Bone marrow (tissue), 2 donors: ENCODE results near the gene TIGAR.
A peak's percentile ranks its signal among the peaks of the same experiment; 100 is the strongest.

Experiments
- DNase-seq, 2 donors: peaks; one replicate each; lab custom pipeline; 2025; lab: John Stamatoyannopoulos, UW

Gene TIGAR

DNA sequence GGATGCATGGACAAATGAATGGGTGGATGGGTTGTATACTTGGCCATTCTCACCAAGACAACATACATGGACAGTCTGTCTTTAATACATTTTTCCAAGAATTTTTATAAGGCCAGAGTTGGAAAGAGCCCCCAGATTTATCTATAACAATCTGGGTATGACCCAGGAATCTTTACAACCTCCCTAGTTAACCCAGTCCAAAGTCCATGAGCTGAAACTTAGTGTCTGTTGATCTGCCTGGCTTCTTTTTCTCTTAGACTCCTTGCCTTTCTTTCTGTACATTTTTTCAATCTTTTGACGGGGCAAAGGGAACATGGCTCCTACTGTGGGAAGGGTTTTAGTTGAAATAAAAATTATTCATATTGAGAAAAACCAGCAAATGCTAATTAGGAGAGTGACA lies 57.8 kb downstream of the TIGAR start:
- no peak for DNase-seq

GRCh38 chr12:4379405-4379804 lies 58.4 kb downstream of the TIGAR start, which contains the start of gene FGF23:
Gene FGF23, minus strand, starts transcription at chr12:4379712. Its CDS starts 130 bp downstream, at chr12:4379582.
- no peak for DNase-seq

DNA sequence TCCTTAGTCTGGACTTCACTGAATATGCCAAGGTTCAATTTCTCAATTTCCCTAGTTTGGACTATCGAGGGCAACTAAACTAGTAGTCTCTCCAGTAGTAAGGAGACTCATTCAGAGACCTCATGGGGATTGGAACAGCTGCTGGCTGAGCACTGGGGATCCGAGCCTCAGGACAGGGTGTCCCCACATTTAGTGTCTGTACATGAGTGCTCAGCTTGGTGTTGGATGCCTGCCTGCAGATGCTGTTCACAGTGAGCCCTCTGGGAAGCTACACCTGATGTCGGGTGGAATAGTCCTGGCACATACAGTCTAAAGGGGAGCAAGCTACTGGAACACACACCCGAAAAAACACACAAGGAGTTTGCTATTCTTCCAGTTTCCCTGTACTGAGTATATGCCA lies 59.3 kb downstream of the TIGAR start:
- DNase-seq: no peak

DNA sequence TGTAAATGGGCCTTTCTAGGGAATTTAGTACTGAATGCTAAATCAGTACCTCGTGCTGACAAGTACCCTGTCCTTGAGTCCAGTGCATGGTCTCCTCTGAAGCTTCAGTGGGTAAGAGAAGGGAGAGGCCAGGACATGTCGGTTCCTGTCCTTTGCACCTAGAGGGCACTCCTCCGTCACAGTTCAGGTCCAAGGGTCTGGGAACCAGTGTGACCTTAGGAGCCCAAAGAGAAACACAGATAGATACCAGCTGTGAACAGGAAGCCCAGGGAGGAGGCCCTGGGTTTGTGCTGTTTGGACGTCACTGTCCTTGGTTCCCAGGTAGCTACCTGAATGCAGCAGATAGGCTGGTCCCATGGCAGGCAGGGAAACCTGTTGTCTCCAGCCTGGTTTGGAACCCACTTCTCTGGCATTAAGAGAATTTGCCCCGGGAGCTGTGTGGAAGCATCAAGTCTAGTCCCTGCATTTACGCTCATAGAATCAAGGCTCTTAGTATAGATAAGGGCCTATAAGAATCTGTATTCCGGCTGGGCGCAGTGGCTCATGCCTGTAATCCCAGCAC lies 62.4 kb downstream of the TIGAR start:
- DNase-seq: peak in 1 of 2 donors; percentile 64

GRCh38 chr12:4386801-4387200 lies 65.8 kb downstream of the TIGAR start:
- DNase-seq: no peak

DNA sequence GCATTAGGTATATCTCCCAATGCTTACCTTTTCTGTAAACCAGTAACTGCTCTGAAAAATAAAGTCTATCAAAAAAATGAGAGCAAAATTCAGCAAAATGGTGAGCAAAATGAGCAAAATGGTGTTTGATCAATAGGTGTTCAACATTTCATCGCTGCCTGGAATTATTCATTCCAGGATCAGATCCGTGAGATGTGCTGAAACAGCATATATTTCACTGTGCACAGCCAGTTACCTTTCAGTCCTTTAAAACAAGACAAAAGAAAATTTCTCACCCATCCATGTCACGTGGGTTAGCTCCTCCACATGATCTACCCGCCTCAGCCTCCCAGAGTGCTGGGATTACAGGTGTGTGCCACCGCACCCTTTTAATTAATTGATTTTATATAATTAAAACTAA lies 66.6 kb downstream of the TIGAR start:
- no peak for DNase-seq

GRCh38 chr12:4388032-4388431 lies 67.0 kb downstream of the TIGAR start:
- no peak for DNase-seq

- DNase-seq: no peak
Observed at GRCh38 chr12:4388662-4389061, 67.6 kb downstream of the TIGAR start.

GRCh38 chr12:4392223-4392742 lies 71.3 kb downstream of the TIGAR start:
- peak in 1 of 2 donors; percentile 82 for DNase-seq

DNA sequence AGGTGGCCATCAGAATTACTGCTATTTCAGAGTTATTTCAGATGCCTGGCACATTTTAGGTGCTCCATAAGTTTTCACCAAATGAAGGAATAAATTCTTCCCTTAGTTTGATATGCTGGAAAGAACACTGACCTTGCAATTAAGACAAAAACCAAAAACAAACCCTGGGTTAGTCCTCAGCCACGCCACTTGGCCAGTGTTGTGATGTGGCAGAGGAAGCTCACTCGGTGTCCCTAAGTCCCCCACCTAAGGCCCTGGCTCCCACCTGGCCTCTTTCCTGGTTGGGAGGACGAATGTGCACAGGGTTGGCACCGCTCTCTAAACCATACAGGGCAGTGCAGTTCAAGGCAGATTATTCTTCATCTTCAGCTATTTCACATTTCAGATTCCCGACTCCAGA lies 72.2 kb downstream of the TIGAR start:
- DNase-seq: no peak

GRCh38 chr12:4395818-4396217 lies 74.8 kb downstream of the TIGAR start:
- peak in 1 of 2 donors; percentile 27 for DNase-seq

- no peak for DNase-seq
Observed at GRCh38 chr12:4401117-4401516, 80.1 kb downstream of the TIGAR start.

DNA sequence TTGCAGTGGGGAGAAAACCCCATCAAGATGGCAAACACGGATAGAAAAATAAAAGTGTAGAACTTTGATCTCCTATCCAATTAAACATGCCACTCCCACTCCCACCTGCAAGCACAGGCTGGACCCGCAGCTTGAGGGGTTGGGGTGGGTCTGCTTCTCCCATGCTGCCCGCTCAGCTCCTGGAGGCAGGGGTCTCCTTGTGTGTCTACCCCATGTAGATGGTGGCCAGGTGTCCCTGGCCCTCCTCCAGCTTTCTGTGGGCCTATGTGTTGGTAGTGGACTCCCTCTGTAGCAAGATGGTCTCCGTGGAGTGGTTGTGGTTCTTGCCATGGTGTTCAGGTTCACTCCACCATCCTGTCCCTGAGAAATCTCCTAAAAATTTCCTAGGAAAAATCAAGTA lies 82.0 kb downstream of the TIGAR start:
- no peak for DNase-seq
